Measurements from ENCODE around the gene MST1.
"Not testable (repeated sequence)": the region's sequence is repeated elsewhere in the genome, so short reads cannot be mapped to it uniquely, and the experiment has no call there.

Gene MST1

DNA sequence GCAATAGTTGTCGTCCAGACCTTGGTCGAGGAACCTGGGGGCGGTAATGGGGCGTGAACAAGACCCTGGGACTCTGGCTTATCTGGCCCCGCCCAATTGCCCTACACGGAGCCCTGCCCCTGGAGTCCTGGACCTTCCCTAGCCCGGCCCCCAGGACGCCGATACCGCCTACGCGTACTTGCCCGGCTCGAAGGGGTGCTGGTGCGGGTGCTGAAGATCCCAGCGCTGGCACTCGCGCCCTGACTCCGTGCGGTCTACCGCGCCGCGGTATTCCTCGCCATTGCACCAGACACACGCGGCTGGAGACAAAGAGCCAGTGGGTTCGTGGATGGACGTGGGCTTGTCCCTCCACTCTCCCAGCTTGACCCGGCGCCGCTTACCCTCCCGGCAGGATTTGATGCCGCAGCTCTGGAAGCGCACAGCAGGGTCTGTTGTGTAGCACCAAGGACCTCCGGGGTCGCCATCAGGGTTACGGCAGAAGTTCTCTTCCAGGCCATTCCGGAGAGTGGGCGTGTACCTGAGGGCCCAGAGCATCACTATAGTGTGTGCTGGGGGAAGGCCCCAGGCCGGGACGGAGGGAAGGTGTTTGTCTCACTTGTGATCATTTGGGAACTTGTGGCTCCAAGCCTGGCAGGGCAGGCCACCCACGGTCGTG lies 2.4 kb downstream of the MST1 start:
- peak overlapping the region; percentile 39 for H3K4me3 ChIP-seq (ENCODE audit: low read depth, low read length)

DNA sequence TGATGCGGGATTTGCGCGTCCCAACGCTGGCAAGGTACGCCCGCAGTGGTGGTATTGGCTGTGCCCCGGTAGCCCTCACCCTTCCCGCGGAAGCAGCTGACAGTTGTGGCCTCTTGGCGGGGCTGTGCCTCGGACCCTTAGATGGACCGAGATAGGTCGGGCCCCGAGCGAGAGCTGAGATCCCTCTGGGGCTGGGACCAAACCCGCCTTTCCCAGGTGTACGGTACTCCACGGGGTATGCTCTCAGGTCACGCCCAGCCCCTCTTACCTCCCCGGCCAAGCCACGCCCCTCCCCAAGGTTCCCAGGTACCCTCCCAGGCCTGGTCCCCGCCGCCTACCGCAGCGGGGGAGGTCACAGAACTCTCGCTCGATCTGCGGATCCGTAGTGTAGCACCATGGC lies 2.9 kb downstream of the MST1 start:
- DNase-seq (ENCODE audit: low read depth), result not testable (repeated sequence)
- peak overlapping the region; percentile 39 for H3K4me3 ChIP-seq (ENCODE audit: low read depth, low read length)

More for the DNA sequence above, 2.4 kb downstream of the MST1 start:
- not testable (repeated sequence) for DNase-seq (ENCODE audit: low read depth)

DNA sequence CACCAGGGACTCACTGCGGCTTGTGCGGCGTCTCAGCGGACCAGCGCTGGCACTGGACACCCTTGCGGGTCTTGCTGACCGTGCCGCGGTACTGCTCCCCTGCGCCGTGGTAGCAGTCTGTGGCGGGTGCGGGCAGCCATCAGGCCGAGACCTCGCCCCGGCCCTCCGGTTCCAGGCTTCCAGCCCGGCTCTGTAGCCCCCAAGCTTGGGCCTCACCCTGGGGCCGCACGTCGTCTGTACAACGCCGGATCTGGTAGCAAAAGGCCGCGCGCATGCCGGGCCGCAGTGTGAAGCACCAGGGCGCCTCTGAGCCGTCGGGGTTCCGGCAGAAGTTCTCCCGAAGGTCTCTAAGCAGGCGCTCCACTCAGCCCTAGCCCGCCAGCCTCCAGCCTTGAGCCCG lies 3.4 kb downstream of the MST1 start:
- H3K4me3 ChIP-seq (ENCODE audit: low read depth, low read length); DNase-seq (ENCODE audit: low read depth): not testable (repeated sequence)

DNA sequence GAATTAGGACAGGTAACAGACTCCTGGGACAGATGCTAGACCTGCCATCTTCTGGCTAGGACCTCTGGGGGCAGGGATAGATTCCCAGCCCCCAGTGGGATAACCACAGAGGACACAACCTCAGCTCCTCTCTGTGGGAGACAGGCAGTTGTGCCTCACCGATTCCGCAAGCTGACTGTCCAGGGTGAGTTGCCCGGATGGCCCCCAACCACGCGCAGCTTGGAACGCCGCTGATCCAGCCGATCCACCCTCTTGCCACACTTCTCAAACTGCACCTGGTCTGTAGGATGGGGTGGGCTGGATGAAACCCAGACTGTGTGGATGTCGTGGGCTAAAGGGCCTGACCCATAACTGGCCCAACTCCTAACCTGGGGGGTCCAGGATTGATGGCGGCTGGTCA lies 4.2 kb downstream of the MST1 start:
- not testable (repeated sequence) for DNase-seq (ENCODE audit: low read depth); H3K4me3 ChIP-seq (ENCODE audit: low read depth, low read length)

GRCh38 chr3:49684453-49684852 lies 4.8 kb downstream of the MST1 start:
- not testable (repeated sequence) for H3K4me3 ChIP-seq (ENCODE audit: low read depth, low read length); DNase-seq (ENCODE audit: low read depth)

- no peak overlapping the region for H3K4me3 ChIP-seq (ENCODE audit: low read depth, low read length)
- TF ChIP-seq, protein P1, sequence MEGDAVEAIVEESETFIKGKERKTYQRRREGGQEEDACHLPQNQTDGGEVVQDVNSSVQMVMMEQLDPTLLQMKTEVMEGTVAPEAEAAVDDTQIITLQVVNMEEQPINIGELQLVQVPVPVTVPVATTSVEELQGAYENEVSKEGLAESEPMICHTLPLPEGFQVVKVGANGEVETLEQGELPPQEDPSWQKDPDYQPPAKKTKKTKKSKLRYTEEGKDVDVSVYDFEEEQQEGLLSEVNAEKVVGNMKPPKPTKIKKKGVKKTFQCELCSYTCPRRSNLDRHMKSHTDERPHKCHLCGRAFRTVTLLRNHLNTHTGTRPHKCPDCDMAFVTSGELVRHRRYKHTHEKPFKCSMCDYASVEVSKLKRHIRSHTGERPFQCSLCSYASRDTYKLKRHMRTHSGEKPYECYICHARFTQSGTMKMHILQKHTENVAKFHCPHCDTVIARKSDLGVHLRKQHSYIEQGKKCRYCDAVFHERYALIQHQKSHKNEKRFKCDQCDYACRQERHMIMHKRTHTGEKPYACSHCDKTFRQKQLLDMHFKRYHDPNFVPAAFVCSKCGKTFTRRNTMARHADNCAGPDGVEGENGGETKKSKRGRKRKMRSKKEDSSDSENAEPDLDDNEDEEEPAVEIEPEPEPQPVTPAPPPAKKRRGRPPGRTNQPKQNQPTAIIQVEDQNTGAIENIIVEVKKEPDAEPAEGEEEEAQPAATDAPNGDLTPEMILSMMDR (IDR thresholded peaks at IDR 0.05; ENCODE audit: control insufficient read depth, extremely low read depth, insufficient read depth), result no peak
- DNase-seq (ENCODE audit: low read depth), result no peak
Observed at GRCh38 chr3:49683162-49683561, 6.1 kb downstream of the MST1 start.

- no peak overlapping the region for H3K4me3 ChIP-seq (ENCODE audit: low read depth, low read length)
- DNase-seq (ENCODE audit: low read depth), result no peak
- TF ChIP-seq, protein P1 (IDR thresholded peaks at IDR 0.05; ENCODE audit: control insufficient read depth, extremely low read depth, insufficient read depth), result no peak
Observed at GRCh38 chr3:49681543-49681942, 7.7 kb downstream of the MST1 start.

- H3K4me3 ChIP-seq (ENCODE audit: low read depth, low read length), result no peak overlapping the region
- no peak for DNase-seq (ENCODE audit: low read depth)
- TF ChIP-seq, protein P1 (IDR thresholded peaks at IDR 0.05; ENCODE audit: control insufficient read depth, extremely low read depth, insufficient read depth), result no peak
Observed at GRCh38 chr3:49681232-49681522, 8.1 kb downstream of the MST1 start.

GRCh38 chr3:49680493-49681231 lies 8.6 kb downstream of the MST1 start:
- no peak overlapping the region for H3K4me3 ChIP-seq (ENCODE audit: low read depth, low read length)
- TF ChIP-seq, protein P1 (IDR thresholded peaks at IDR 0.05; ENCODE audit: control insufficient read depth, extremely low read depth, insufficient read depth), result no peak
- no peak for DNase-seq (ENCODE audit: low read depth)

DNA sequence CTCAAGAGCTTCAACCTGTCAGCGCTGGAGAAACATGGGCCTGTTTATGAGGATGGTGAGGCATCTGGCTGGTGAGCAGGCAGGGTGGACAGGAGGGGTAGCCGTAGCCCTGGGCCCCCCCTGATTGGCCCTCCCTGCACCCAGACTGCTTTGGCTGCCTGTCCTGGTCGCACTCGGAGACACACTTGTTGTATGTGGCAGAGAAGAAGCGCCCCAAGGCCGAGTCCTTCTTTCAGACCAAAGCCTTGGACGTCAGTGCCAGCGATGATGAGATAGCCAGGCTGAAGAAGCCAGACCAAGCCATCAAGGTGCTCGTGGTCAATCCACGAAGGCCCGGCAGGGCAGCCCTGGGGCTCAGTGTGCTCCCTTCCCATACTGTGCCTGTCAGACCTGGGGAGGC lies 13.4 kb downstream of the MST1 start:
- TF ChIP-seq, protein P1 (IDR thresholded peaks at IDR 0.05; ENCODE audit: control insufficient read depth, extremely low read depth, insufficient read depth), result no peak
- no peak for DNase-seq (ENCODE audit: low read depth)
- H3K4me3 ChIP-seq (ENCODE audit: low read depth, low read length), result no peak overlapping the region
